Measurements from ENCODE around the gene ISM1.

DNA sequence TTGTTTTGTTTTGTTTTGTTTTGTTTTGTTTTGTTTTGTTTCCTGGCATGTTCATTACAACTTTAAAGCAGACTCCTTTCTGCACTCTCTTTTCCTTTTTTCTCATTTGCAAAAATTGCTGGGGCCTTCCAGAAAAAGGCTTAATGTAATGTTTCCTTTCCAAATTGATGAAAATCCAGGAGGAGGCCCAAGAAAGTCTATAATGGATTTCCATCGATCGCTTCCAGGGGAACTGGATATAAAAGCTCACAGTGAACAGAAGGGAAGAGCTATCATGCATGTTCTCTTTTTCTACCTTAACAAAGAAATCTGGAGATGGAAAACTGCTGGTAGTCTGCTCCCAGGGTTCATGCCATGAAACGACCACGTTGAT lies 28.7 kb downstream of the ISM1 start:
- TF ChIP-seq, protein P1, sequence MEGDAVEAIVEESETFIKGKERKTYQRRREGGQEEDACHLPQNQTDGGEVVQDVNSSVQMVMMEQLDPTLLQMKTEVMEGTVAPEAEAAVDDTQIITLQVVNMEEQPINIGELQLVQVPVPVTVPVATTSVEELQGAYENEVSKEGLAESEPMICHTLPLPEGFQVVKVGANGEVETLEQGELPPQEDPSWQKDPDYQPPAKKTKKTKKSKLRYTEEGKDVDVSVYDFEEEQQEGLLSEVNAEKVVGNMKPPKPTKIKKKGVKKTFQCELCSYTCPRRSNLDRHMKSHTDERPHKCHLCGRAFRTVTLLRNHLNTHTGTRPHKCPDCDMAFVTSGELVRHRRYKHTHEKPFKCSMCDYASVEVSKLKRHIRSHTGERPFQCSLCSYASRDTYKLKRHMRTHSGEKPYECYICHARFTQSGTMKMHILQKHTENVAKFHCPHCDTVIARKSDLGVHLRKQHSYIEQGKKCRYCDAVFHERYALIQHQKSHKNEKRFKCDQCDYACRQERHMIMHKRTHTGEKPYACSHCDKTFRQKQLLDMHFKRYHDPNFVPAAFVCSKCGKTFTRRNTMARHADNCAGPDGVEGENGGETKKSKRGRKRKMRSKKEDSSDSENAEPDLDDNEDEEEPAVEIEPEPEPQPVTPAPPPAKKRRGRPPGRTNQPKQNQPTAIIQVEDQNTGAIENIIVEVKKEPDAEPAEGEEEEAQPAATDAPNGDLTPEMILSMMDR (IDR thresholded peaks at IDR 0.05), result no peak
- TF ChIP-seq POLR2A (IDR thresholded peaks at IDR 0.05), result no peak
- TF ChIP-seq POLR2AphosphoS5 (IDR thresholded peaks at IDR 0.05), result no peak

Data from prostate gland (tissue), 2 donors.